Spleen (tissue), 11 donors: ENCODE measurements around the gene PDIA6. TPM values are rescaled to one million over a fixed set of nuclear protein-coding genes. Genes with fewer than 3 reads are reported as not detected.

ENCODE experiments used
- DNase-seq: peaks from one replicate; pipeline ENCODE4 v3.0.0-alpha.2; 2020
- H3K27ac ChIP-seq, 8 donors: fragments of 200-600 bp; sonication (generic) in 7 of 8; 1 replicate in 4 of 8; 2 replicates in 4 of 8; pipeline versions ENCODE4 v1.5.0 to v1.8.0; 2016 to 2021; ENCODE audit warnings: inconsistent platforms in 4 of 8, mild to moderate bottlenecking in 4 of 8, moderate library complexity in 1 of 8
- H3K27me3 ChIP-seq, 7 donors: fragments of 200-600 bp; sonication (generic) in 6 of 7; replicated peaks in 1 of 7; 1 replicate in 4 of 7; 2 replicates in 3 of 7; pipeline versions ENCODE4 v1.5.0 to v1.8.0; 2016 to 2021; ENCODE audit warnings: inconsistent platforms in 3 of 7, mild to moderate bottlenecking in 1 of 7
- H3K36me3 ChIP-seq, 6 donors: fragments of 200-600 bp; sonication (generic) in 5 of 6; 1 replicate in 4 of 6; 2 replicates in 2 of 6; pipeline versions ENCODE4 v1.5.0 to v1.8.0; 2016 to 2021; ENCODE audit warnings: inconsistent platforms in 2 of 6
- H3K4me1 ChIP-seq, 6 donors: fragments of 200-600 bp; sonication (generic) in 5 of 6; 1 replicate in 3 of 6; 2 replicates in 3 of 6; pipeline versions ENCODE4 v1.5.0 to v1.8.0; 2016 to 2021; ENCODE audit warnings: inconsistent platforms in 3 of 6
- H3K4me3 ChIP-seq, 8 donors: fragments of 200-600 bp; sonication (generic) in 7 of 8; 1 replicate in 4 of 8; 2 replicates in 4 of 8; pipeline versions ENCODE4 v1.5.0 to v1.8.0; 2016 to 2021; ENCODE audit warnings: inconsistent platforms in 4 of 8, mild to moderate bottlenecking in 4 of 8, moderate library complexity in 2 of 8
- H3K9me3 ChIP-seq, 8 donors: fragments of 200-600 bp; sonication (generic) in 7 of 8; 1 replicate in 4 of 8; 2 replicates in 4 of 8; pipeline versions ENCODE4 v1.5.0 to v1.8.0; 2016 to 2021; ENCODE audit warnings: inconsistent platforms in 4 of 8
- CTCF ChIP-seq, 11 experiments: fragments of 200-600 bp in 7 of 11; fragments of 450-650 bp in 4 of 11; sonication (generic) in 4 of 11; IDR thresholded peaks in 8 of 11; conservative IDR thresholded peaks in 3 of 11; 1 replicate in 7 of 11; 2 replicates in 4 of 11; pipeline versions ENCODE4 v1.4.0 to v1.8.0; 2016 to 2021; ENCODE audit warnings: antibody characterized with exemption in 11 of 11, inconsistent platforms in 4 of 11, mild to moderate bottlenecking in 1 of 11
- POLR2A ChIP-seq, 3 donors: fragments of 450-650 bp; IDR thresholded peaks; one replicate each; pipeline ENCODE4 v1.5.1; 2017; ENCODE audit warnings: antibody characterized with exemption in 3 of 3, mild to moderate bottlenecking in 1 of 3
- POLR2AphosphoS5 ChIP-seq, 3 donors: sonication (generic); formaldehyde crosslinking; IDR thresholded peaks; one replicate each; pipeline ENCODE4 v1.5.1; 2017; ENCODE audit warnings: antibody characterized with exemption in 3 of 3
- WGBS, 5 donors: extraction: QIAGEN DNeasy Blood & Tissue Kit in 3 of 5; methylation state at CpG; one replicate each; pipeline versions ENCODE4 v1.1.5 to v1.1.7; 2013 to 2018; 5-methylcytosine and 5-hydroxymethylcytosine counted together
- intact Hi-C: fragments of 100-400 bp; cut with DNase I; formaldehyde crosslinking; loops from one replicate; pipeline ENCODE4 v1.15.0; 2023; ENCODE audit warnings: low total_unique reads
- polyA plus RNA-seq, 3 donors: library from polyadenylated mRNA; stranded (reverse); fragments of 200-250 nt; gene quantifications; one replicate each; pipeline ENCODE4 v1.2.1, GENCODE V29; 2013
- total RNA-seq, 7 donors: library from RNA; depleted of rRNA in 3 of 7; stranded (reverse); fragments of >200 nt in 3 of 7; fragmentation: NEBNext Ultra II Directional in 4 of 7; extraction: Animal tissue kit (Norgen Biotek cat#: 25700) in 4 of 7; gene quantifications; one replicate each; pipeline versions ENCODE4 v1.1.0 to v1.2.1, GENCODE V29; 2016 to 2021
- donor health status: healthy with polysubstance abuse.
- donor health status: DM: no; HTN: no; CAD: no; lungs with moderate emphysema.
- donor health status: DM: no; HTN: no; CAD: no.
- donor health status: Bipolar disorder and iron deficiency.
- donor health status: healthy.
- donor health status: DM: no; HTN: no; CAD: no.
- donor health status: DM: yes; HTN: yes; CAD: no.

The PDIA6 gene
- total and polyA plus RNA-seq, 10 donors: 29.7 to 164 (median 115) TPM

- TF ChIP-seq POLR2A (IDR thresholded peaks at IDR 0.05) (no peak), POLR2AphosphoS5 (IDR thresholded peaks at IDR 0.05) (no peak), CTCF (IDR thresholded peaks at IDR 0.05 in 8 of 11, conservative IDR thresholded peaks at IDR 0.05 in 3 of 11) (no peak)
- Histone ChIP-seq H3K9me3 (no peaks in the 10 kb centered on the region), H3K36me3 (peaks cover 0 to 49% (median 33%) of the 10 kb centered on the region in 6 donors), H3K4me1 (peaks cover 0 to 5% (median 0%) of the 10 kb centered on the region in 6 donors), H3K27me3 (no peaks in the 10 kb centered on the region), H3K27ac (no peak overlapping the region), H3K4me3 (no peak overlapping the region)
- DNase-seq: peak; percentile 62
- WGBS, 5 donors: 89 to 96% (median 91%) methylated on average over 16 to 27 of the region's 27 CpGs
- intact Hi-C loops: no loop called here
Measured at GRCh38 chr2:10776231-10776977, 36.2 kb downstream of the PDIA6 start.

- peak; percentile 64 for DNase-seq
- intact Hi-C loops: no loop called here
- WGBS, 5 donors: 90 to 98% (median 95%) methylated on average over 6 to 13 of the region's 13 CpGs
Measured at GRCh38 chr2:10775831-10776230, 36.8 kb downstream of the PDIA6 start.

GRCh38 chr2:10775021-10775780, 37.4 kb downstream of the PDIA6 start:
- Histone ChIP-seq H3K36me3 (peaks cover 0 to 37% (median 21%) of the 10 kb centered on the region in 6 donors), H3K4me1 (peaks cover 0 to 5% (median 0%) of the 10 kb centered on the region in 6 donors), H3K9me3 (no peaks in the 10 kb centered on the region), H3K27ac (no peak overlapping the region), H3K4me3 (no peak overlapping the region), H3K27me3 (no peaks in the 10 kb centered on the region)
- intact Hi-C loops: no loop called here
- TF ChIP-seq CTCF (IDR thresholded peaks at IDR 0.05 in 8 of 11, conservative IDR thresholded peaks at IDR 0.05 in 3 of 11): no peak
- TF ChIP-seq POLR2AphosphoS5 (IDR thresholded peaks at IDR 0.05): no peak
- no peak for TF ChIP-seq POLR2A (IDR thresholded peaks at IDR 0.05)
- 71 to 85% (median 83%) methylated on average over 13 to 23 of the region's 23 CpGs for WGBS, 5 donors
- peak; percentile 58 for DNase-seq

More at GRCh38 chr2:10775831-10776230, 36.8 kb downstream of the PDIA6 start:
- H3K9me3 ChIP-seq: no peaks in the 10 kb centered on the region
- no peaks in the 10 kb centered on the region for H3K27me3 ChIP-seq
- H3K4me1 ChIP-seq: peaks cover 0 to 5% (median 0%) of the 10 kb centered on the region in 6 donors
- no peak overlapping the region for H3K4me3 ChIP-seq
- H3K36me3 ChIP-seq: peaks cover 0 to 44% (median 28%) of the 10 kb centered on the region in 6 donors
- no peak overlapping the region for H3K27ac ChIP-seq
- TF ChIP-seq POLR2AphosphoS5 (IDR thresholded peaks at IDR 0.05) (no peak), CTCF (IDR thresholded peaks at IDR 0.05 in 8 of 11, conservative IDR thresholded peaks at IDR 0.05 in 3 of 11) (no peak), POLR2A (IDR thresholded peaks at IDR 0.05) (no peak)

- peak; percentile 44 for DNase-seq
- TF ChIP-seq POLR2AphosphoS5 (IDR thresholded peaks at IDR 0.05) (no peak), POLR2A (IDR thresholded peaks at IDR 0.05) (no peak)
- Histone ChIP-seq H3K4me3 (no peak overlapping the region), H3K4me1 (peaks cover 0 to 5% (median 0%) of the 10 kb centered on the region in 6 donors), H3K27ac (no peak overlapping the region), H3K27me3 (no peaks in the 10 kb centered on the region), H3K9me3 (no peaks in the 10 kb centered on the region), H3K36me3 (peaks cover 0 to 30% (median 15%) of the 10 kb centered on the region in 6 donors)
- WGBS, 5 donors: 69 to 79% (median 75%) methylated on average over 6 of the region's 6 CpGs
- intact Hi-C loops: no loop called here
Measured at GRCh38 chr2:10774394-10774793, 38.2 kb downstream of the PDIA6 start.
